ENCODE results near the gene CHD9. TPM values are rescaled to one million over a fixed set of nuclear protein-coding genes. Genes with fewer than 3 reads are reported as not detected.

CHD9 gene
- polyA plus RNA-seq, 1 donor from 2014 or later, result 69.3 TPM

DNA sequence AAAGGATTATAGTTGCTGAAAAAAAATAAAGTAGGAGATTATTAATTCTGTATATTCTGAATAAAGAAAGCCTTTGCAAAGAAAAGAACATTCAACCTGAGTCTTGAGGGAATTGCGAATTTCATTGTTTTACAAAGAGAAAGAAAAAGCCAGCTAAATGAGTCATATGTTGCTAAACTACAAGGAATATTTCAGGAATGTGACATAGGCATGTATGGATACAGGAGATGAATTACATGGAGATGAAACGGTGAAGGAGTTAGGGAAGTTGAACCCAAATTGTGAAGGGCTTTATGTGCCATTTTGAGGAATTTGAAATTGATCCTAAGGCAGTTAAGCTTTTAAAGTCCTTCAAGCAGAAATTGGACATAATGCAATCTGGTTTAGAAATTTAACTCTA, 202.2 kb downstream of the CHD9 start:
- H3K36me3 ChIP-seq (ENCODE audit: insufficient read depth, low read length), result peaks cover 26% of the 10 kb centered on the region

DNA sequence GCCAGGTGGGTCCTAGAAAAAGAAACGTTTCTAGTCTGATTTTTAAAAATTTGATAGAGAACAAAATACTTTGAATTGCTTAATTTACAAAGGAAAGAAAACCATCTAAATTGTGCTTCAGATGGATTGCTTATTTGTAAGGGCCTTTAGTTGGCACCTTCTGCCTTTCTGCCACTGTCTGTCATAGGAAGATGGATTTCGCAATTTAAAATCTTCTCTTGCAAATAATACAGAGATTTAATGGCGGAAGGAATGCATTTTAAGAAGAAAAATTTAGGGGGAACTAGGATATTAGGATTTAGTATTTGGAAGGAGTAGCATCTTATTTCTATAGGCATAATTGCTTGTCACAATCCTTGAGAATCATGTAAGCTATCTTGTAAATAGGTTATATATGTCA, 204.0 kb downstream of the CHD9 start:
- H3K79me2 ChIP-seq (replicated peaks; ENCODE audit: insufficient read depth, low read length), result no peaks in the 10 kb centered on the region
- H3K9me3 ChIP-seq (ENCODE audit: low read length), result no peaks in the 10 kb centered on the region
- no peak overlapping the region for H3K4me3 ChIP-seq (ENCODE audit: low read length)
- H3K9me2 ChIP-seq (ENCODE audit: insufficient read depth, low read length), result no peaks in the 10 kb centered on the region
- H3K27me3 ChIP-seq (ENCODE audit: insufficient read depth, low read depth, low read length), result no peaks in the 10 kb centered on the region
- TF ChIP-seq, protein P1, sequence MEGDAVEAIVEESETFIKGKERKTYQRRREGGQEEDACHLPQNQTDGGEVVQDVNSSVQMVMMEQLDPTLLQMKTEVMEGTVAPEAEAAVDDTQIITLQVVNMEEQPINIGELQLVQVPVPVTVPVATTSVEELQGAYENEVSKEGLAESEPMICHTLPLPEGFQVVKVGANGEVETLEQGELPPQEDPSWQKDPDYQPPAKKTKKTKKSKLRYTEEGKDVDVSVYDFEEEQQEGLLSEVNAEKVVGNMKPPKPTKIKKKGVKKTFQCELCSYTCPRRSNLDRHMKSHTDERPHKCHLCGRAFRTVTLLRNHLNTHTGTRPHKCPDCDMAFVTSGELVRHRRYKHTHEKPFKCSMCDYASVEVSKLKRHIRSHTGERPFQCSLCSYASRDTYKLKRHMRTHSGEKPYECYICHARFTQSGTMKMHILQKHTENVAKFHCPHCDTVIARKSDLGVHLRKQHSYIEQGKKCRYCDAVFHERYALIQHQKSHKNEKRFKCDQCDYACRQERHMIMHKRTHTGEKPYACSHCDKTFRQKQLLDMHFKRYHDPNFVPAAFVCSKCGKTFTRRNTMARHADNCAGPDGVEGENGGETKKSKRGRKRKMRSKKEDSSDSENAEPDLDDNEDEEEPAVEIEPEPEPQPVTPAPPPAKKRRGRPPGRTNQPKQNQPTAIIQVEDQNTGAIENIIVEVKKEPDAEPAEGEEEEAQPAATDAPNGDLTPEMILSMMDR (IDR thresholded peaks at IDR 0.05; ENCODE audit: poor library complexity, severe bottlenecking), result no peak
- TF ChIP-seq, protein P2, sequence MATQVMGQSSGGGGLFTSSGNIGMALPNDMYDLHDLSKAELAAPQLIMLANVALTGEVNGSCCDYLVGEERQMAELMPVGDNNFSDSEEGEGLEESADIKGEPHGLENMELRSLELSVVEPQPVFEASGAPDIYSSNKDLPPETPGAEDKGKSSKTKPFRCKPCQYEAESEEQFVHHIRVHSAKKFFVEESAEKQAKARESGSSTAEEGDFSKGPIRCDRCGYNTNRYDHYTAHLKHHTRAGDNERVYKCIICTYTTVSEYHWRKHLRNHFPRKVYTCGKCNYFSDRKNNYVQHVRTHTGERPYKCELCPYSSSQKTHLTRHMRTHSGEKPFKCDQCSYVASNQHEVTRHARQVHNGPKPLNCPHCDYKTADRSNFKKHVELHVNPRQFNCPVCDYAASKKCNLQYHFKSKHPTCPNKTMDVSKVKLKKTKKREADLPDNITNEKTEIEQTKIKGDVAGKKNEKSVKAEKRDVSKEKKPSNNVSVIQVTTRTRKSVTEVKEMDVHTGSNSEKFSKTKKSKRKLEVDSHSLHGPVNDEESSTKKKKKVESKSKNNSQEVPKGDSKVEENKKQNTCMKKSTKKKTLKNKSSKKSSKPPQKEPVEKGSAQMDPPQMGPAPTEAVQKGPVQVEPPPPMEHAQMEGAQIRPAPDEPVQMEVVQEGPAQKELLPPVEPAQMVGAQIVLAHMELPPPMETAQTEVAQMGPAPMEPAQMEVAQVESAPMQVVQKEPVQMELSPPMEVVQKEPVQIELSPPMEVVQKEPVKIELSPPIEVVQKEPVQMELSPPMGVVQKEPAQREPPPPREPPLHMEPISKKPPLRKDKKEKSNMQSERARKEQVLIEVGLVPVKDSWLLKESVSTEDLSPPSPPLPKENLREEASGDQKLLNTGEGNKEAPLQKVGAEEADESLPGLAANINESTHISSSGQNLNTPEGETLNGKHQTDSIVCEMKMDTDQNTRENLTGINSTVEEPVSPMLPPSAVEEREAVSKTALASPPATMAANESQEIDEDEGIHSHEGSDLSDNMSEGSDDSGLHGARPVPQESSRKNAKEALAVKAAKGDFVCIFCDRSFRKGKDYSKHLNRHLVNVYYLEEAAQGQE (IDR thresholded peaks at IDR 0.05; ENCODE audit: borderline replicate concordance), result no peak
- no peak for TF ChIP-seq POLR2AphosphoS5 (IDR thresholded peaks at IDR 0.05)
- no peak for TF ChIP-seq RAD21 (conservative IDR thresholded peaks at IDR 0.05)
- TF ChIP-seq SMC3 (conservative IDR thresholded peaks at IDR 0.05; ENCODE audit: poor library complexity), result no peak
- no peak for TF ChIP-seq EZH2 (IDR thresholded peaks at IDR 0.05; ENCODE audit: borderline replicate concordance, insufficient read depth, low read length, poor library complexity, severe bottlenecking)
- no peak for TF ChIP-seq EP300 (conservative IDR thresholded peaks at IDR 0.05; ENCODE audit: poor library complexity, severe bottlenecking)
- no peak overlapping the region for H3K27ac ChIP-seq (ENCODE audit: low read length)
- peaks cover 31% of the 10 kb centered on the region for H3K36me3 ChIP-seq (ENCODE audit: insufficient read depth, low read length)
- H3F3A ChIP-seq (ENCODE audit: insufficient read depth, low read length, poor library complexity, severe bottlenecking), result no peaks in the 10 kb centered on the region
- no peak overlapping the region for H2AFZ ChIP-seq (ENCODE audit: low read depth, low read length)
- H3K4me2 ChIP-seq (ENCODE audit: low read length), result no peak overlapping the region
- no peak overlapping the region for H3K9ac ChIP-seq (ENCODE audit: low read length)
- H4K20me1 ChIP-seq (ENCODE audit: insufficient read depth), result no peaks in the 10 kb centered on the region

More for the DNA sequence above, 202.2 kb downstream of the CHD9 start:
- H3F3A ChIP-seq (ENCODE audit: insufficient read depth, low read length, poor library complexity, severe bottlenecking), result no peaks in the 10 kb centered on the region
- TF ChIP-seq, protein P1 (IDR thresholded peaks at IDR 0.05; ENCODE audit: poor library complexity, severe bottlenecking), result no peak
- TF ChIP-seq EZH2 (IDR thresholded peaks at IDR 0.05; ENCODE audit: borderline replicate concordance, insufficient read depth, low read length, poor library complexity, severe bottlenecking) (no peak), MXI1 (conservative IDR thresholded peaks at IDR 0.05; ENCODE audit: poor library complexity, severe bottlenecking) (no peak), POLR2AphosphoS5 (IDR thresholded peaks at IDR 0.05) (no peak), RAD21 (conservative IDR thresholded peaks at IDR 0.05) (no peak), SMC3 (conservative IDR thresholded peaks at IDR 0.05; ENCODE audit: poor library complexity) (no peak), TAF1 (IDR thresholded peaks at IDR 0.05; ENCODE audit: low read depth) (no peak), EP300 (conservative IDR thresholded peaks at IDR 0.05; ENCODE audit: poor library complexity, severe bottlenecking) (no peak)
- TF ChIP-seq, protein P2 (IDR thresholded peaks at IDR 0.05; ENCODE audit: borderline replicate concordance), result no peak
- no peaks in the 10 kb centered on the region for H4K20me1 ChIP-seq (ENCODE audit: insufficient read depth)
- no peaks in the 10 kb centered on the region for H3K27me3 ChIP-seq (ENCODE audit: insufficient read depth, low read depth, low read length)
- H3K9ac ChIP-seq (ENCODE audit: low read length), result no peak overlapping the region
- H3K9me3 ChIP-seq (ENCODE audit: low read length), result no peaks in the 10 kb centered on the region
- no peak overlapping the region for H2AFZ ChIP-seq (ENCODE audit: low read depth, low read length)
- no peaks in the 10 kb centered on the region for H3K9me2 ChIP-seq (ENCODE audit: insufficient read depth, low read length)
- H3K4me2 ChIP-seq (ENCODE audit: low read length), result no peak overlapping the region
- no peak overlapping the region for H3K27ac ChIP-seq (ENCODE audit: low read length)
- H3K79me2 ChIP-seq (replicated peaks; ENCODE audit: insufficient read depth, low read length), result no peaks in the 10 kb centered on the region
- H3K4me3 ChIP-seq (ENCODE audit: low read length), result no peak overlapping the region

Measured in neural cell (in vitro differentiated cells).